PFSK-1 (cell line): ENCODE measurements around the gene FBXO31.

Experiments
- FOXP2 ChIP-seq: optimal IDR thresholded peaks from 2 replicates; pipeline ENCODE3; 2011; ENCODE audit warnings: borderline replicate concordance, control low read depth, inconsistent platforms; ENCODE audit not compliant: insufficient read depth; ENCODE audit errors: extremely low read length, extremely low read depth
- POLR2AphosphoS5 ChIP-seq: IDR thresholded peaks from 2 replicates; pipeline ENCODE4 v1.6.1; 2012; ENCODE audit warnings: low read depth, mild to moderate bottlenecking, control low read depth, low read length, moderate library complexity
- REST ChIP-seq, 2 experiments: IDR thresholded peaks; 2 replicates each; pipeline versions ENCODE4 v1.6.1 to v1.8.0; 2011 to 2012; ENCODE audit warnings: low read depth in 2 of 2, low read length in 2 of 2, control low read depth in 1 of 2, inconsistent platforms in 1 of 2, mild to moderate bottlenecking in 1 of 2, moderate library complexity in 1 of 2; ENCODE audit not compliant: insufficient read depth in 1 of 2
- SIN3A ChIP-seq: IDR thresholded peaks from 2 replicates; pipeline ENCODE4 v1.6.1; 2012; ENCODE audit warnings: mild to moderate bottlenecking, low read length, moderate library complexity, borderline replicate concordance; ENCODE audit not compliant: insufficient read depth
- TAF1 ChIP-seq: IDR thresholded peaks from 2 replicates; pipeline ENCODE4 v1.6.1; 2012; ENCODE audit warnings: low read length, control low read depth, borderline replicate concordance; ENCODE audit not compliant: insufficient read depth

The FBXO31 gene

DNA sequence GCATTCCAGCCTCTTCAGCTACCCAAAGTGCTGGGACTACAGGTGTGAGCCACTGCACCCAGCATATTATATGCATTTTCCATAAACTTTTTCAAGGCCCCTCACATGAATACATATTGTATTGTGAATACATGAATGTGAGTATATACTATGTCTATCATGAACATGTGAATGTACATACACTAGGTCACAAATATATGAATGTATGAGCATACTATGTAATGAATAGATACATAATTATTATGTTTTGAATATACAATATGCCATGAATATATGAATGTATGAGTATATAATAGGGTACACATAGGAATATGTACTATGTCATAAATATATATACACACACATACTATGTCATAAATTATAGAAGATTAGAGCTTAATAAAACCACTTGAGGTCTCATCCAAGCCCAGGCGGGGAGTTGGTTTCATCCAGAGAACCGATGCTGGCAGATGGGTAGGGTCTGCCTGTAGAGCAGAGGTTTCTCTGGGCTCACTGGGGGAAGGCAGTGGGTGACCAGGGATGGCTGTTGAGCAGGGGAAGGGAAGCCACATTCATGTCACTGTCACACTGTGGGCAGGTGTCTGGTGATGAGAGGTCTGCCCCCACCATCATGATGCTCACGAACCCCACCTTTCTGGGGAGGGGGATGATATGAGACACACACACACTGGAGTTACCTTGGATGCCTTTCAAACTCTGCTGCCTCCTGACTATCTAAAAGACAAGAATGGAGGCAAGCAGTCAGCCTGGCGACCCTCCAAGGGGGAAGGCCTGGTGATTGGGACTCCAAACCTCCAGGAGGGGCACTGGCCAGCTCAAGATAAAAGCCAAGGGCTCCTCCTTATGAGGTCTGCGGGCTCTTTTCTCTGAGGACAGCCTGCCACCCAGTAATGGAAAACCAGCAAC lies 73.7 kb downstream of the FBXO31 start:
- TF ChIP-seq FOXP2: no peak
- TF ChIP-seq TAF1: no peak
- TF ChIP-seq REST (IDR thresholded peaks at IDR 0.05; ENCODE audit: insufficient read depth in 1 of 2, low read depth in 2 of 2, low read length in 2 of 2): no peak
- TF ChIP-seq POLR2AphosphoS5: no peak
- no peak for TF ChIP-seq SIN3A

GRCh38 chr16:87308826-87309225 lies 74.8 kb downstream of the FBXO31 start:
- TF ChIP-seq TAF1 (no peak), REST (IDR thresholded peaks at IDR 0.05; ENCODE audit: insufficient read depth in 1 of 2, low read depth in 2 of 2, low read length in 2 of 2) (no peak)

DNA sequence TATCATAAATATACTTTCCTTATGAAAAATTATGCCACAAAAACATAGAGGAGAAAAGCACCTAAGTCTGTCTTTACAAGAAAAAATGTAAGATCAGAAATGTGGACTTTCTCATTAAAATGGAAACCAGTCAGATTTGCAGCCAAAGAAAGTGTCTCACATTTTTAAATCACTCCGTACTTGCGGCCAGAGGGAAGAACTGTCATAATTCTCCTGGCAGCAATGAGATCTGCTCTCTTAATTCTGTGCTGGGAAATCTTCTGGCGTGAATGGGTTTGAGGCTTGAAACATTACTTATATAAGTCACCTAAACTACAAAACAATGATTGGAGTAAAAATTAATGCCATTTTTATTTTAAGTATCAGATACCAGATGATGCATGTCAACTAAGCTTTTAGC lies 77.1 kb downstream of the FBXO31 start:
- TF ChIP-seq FOXP2 (no peak), REST (IDR thresholded peaks at IDR 0.05; ENCODE audit: insufficient read depth in 1 of 2, low read depth in 2 of 2, low read length in 2 of 2) (no peak), SIN3A (no peak), TAF1 (no peak), POLR2AphosphoS5 (no peak)

- TF ChIP-seq FOXP2 (no peak), TAF1 (no peak), POLR2AphosphoS5 (no peak), REST (IDR thresholded peaks at IDR 0.05; ENCODE audit: insufficient read depth in 1 of 2, low read depth in 2 of 2, low read length in 2 of 2) (no peak), SIN3A (no peak)
These were observed 77.8 kb downstream of the FBXO31 start for GRCh38 chr16:87305505-87306391.
